IMR-90 (cell line): ENCODE results near the gene SLC38A1. TPM values are rescaled to one million over a fixed set of nuclear protein-coding genes. Genes with fewer than 3 reads are reported as not detected.

Source experiments
- ATAC-seq: fragments of 200-7000 bp; cut with Tn5 transposase; 2 replicates; pipeline ENCODE4 v1.9.1; 2020; ENCODE audit warnings: low read depth, mild to moderate bottlenecking, moderate library complexity
- BruUV-seq: library from RNA; stranded (reverse); fragments of 400-500 nt; replicated peaks from 2 replicates; lab custom pipeline; 2021; lab: Mats Ljungman, UMichigan
- CTCF ChIA-PET: fragments of 300-600 bp; formaldehyde crosslinking; extraction: SDS; loops from one replicate; lab custom pipeline; 2021; ENCODE audit warnings: antibody characterized with exemption; lab: Yijun Ruan, JAX
- POLR2A ChIA-PET: fragments of 300-600 bp; sonication (Branson Sonifier 250); formaldehyde crosslinking; loops from one replicate; lab custom pipeline; 2022; ENCODE audit warnings: antibody characterized with exemption; ENCODE audit not compliant: unreplicated experiment; lab: Charles Lee
- DNase-seq: peaks from one replicate; pipeline ENCODE4 v3.0.0; 2013
- H2AFZ ChIP-seq: replicated peaks from 2 replicates; pipeline ENCODE3; 2013; ENCODE audit warnings: low read length, mild to moderate bottlenecking; ENCODE audit not compliant: poor library complexity
- H2AK5ac ChIP-seq: 2 replicates; pipeline ENCODE4 v1.6.1; 2013; ENCODE audit warnings: low read depth, low read length, inconsistent platforms
- H2AK9ac ChIP-seq: replicated peaks from 2 replicates; pipeline ENCODE3; 2013; ENCODE audit warnings: mild to moderate bottlenecking, low read depth, low read length, moderate library complexity; ENCODE audit not compliant: poor library complexity
- H2BK120ac ChIP-seq: 2 replicates; pipeline ENCODE4 v1.6.1; 2013; ENCODE audit warnings: low read depth, low read length, inconsistent platforms
- H2BK15ac ChIP-seq: 3 replicates; pipeline ENCODE4 v1.6.1; 2013; ENCODE audit warnings: low read depth, low read length, inconsistent platforms
- H2BK20ac ChIP-seq: 2 replicates; pipeline ENCODE4 v1.6.1; 2013; ENCODE audit warnings: low read depth, mild to moderate bottlenecking, inconsistent platforms, low read length, moderate library complexity
- H2BK5ac ChIP-seq: 2 replicates; pipeline ENCODE4 v1.6.1; 2013; ENCODE audit warnings: mild to moderate bottlenecking, low read depth, low read length, inconsistent platforms; ENCODE audit not compliant: poor library complexity, severe bottlenecking
- H3K14ac ChIP-seq: replicated peaks from 2 replicates; pipeline ENCODE4 v1.6.1; 2013; ENCODE audit warnings: low read depth, low read length, inconsistent platforms
- H3K18ac ChIP-seq: 2 replicates; pipeline ENCODE4 v1.6.1; 2013; ENCODE audit warnings: low read depth, low read length, control low read depth
- H3K23ac ChIP-seq: 2 replicates; pipeline ENCODE4 v1.6.1; 2013; ENCODE audit warnings: low read depth, low read length, inconsistent platforms
- H3K27ac ChIP-seq: 2 replicates; pipeline ENCODE4 v1.5.1; 2013; ENCODE audit warnings: mild to moderate bottlenecking, control low read depth, low read length; ENCODE audit not compliant: insufficient read depth
- H3K27me3 ChIP-seq: 2 replicates; pipeline ENCODE4 v1.6.1; 2013; ENCODE audit warnings: low read length; ENCODE audit not compliant: control insufficient read depth, insufficient read depth
- H3K36me3 ChIP-seq: 2 replicates; pipeline ENCODE4 v1.6.1; 2013; ENCODE audit warnings: low read length, mixed read lengths; ENCODE audit not compliant: control insufficient read depth, insufficient read depth
- H3K4ac ChIP-seq: 2 replicates; pipeline ENCODE4 v1.6.1; 2013; ENCODE audit warnings: low read depth, low read length, inconsistent platforms
- H3K4me1 ChIP-seq: 2 replicates; pipeline ENCODE4 v1.6.1; 2013; ENCODE audit warnings: low read length, mixed read lengths; ENCODE audit not compliant: control insufficient read depth, insufficient read depth
- H3K4me2 ChIP-seq: 2 replicates; pipeline ENCODE4 v1.6.1; 2013; ENCODE audit warnings: low read depth, mild to moderate bottlenecking, control low read depth, low read length, moderate library complexity
- H3K4me3 ChIP-seq: 2 replicates; pipeline ENCODE4 v1.5.1; 2013; ENCODE audit warnings: low read depth, mild to moderate bottlenecking, control low read depth, low read length, moderate library complexity; ENCODE audit not compliant: insufficient read depth
- H3K56ac ChIP-seq: 2 replicates; pipeline ENCODE4 v1.6.1; 2013; ENCODE audit warnings: low read length, inconsistent platforms; ENCODE audit not compliant: insufficient read depth; ENCODE audit errors: extremely low read depth
- H3K79me1 ChIP-seq, 2 experiments: 2 replicates each; pipeline ENCODE4 v1.6.1; 2013; ENCODE audit warnings: low read length in 2 of 2, inconsistent platforms in 1 of 2, low read depth in 1 of 2
- H3K9ac ChIP-seq: 2 replicates; pipeline ENCODE4 v1.6.1; 2013; ENCODE audit warnings: low read depth, low read length, control low read depth
- H3K9me1 ChIP-seq: 2 replicates; pipeline ENCODE4 v1.6.1; 2013; ENCODE audit warnings: low read length, inconsistent platforms; ENCODE audit not compliant: insufficient read depth
- H3K9me3 ChIP-seq: 2 replicates; pipeline ENCODE4 v1.6.1; 2013; ENCODE audit warnings: low read length; ENCODE audit not compliant: control insufficient read depth, insufficient read depth
- H4K20me1 ChIP-seq: 2 replicates; pipeline ENCODE4 v1.6.1; 2013; ENCODE audit warnings: low read length, inconsistent platforms; ENCODE audit not compliant: insufficient read depth
- H4K5ac ChIP-seq: 2 replicates; pipeline ENCODE4 v1.6.1; 2013; ENCODE audit warnings: mild to moderate bottlenecking, low read depth, low read length, control low read depth
- H4K8ac ChIP-seq, 2 experiments: 2 replicates each; pipeline ENCODE4 v1.6.1; 2013; ENCODE audit warnings: low read depth in 2 of 2, low read length in 2 of 2, control low read depth in 1 of 2, inconsistent platforms in 1 of 2
- H4K91ac ChIP-seq: 2 replicates; pipeline ENCODE4 v1.6.1; 2013; ENCODE audit warnings: low read depth, low read length, inconsistent platforms; ENCODE audit not compliant: insufficient read depth
- BHLHE40 ChIP-seq: fragments of 150-350 bp; IDR thresholded peaks from 2 replicates; pipeline ENCODE4 v1.6.1; 2016; ENCODE audit warnings: mild to moderate bottlenecking, low read depth, low read length
- CEBPB ChIP-seq: IDR thresholded peaks from 2 replicates; pipeline ENCODE4 v1.6.1; 2012; ENCODE audit warnings: low read depth, low read length, improper control_type of control experiment
- CHD1 ChIP-seq: IDR thresholded peaks from 2 replicates; pipeline ENCODE4 v1.6.1; 2012; ENCODE audit warnings: low read depth, low read length, improper control_type of control experiment
- FOS ChIP-seq: fragments of 150-350 bp; IDR thresholded peaks from 2 replicates; pipeline ENCODE4 v1.6.1; 2016; ENCODE audit warnings: low read depth, low read length
- MAFK ChIP-seq: IDR thresholded peaks from 2 replicates; pipeline ENCODE4 v1.6.1; 2012; ENCODE audit warnings: low read depth, low read length, improper control_type of control experiment
- MAZ ChIP-seq: IDR thresholded peaks from 2 replicates; pipeline ENCODE4 v1.6.1; 2012; ENCODE audit warnings: low read depth, mild to moderate bottlenecking, low read length, improper control_type of control experiment, moderate library complexity, borderline replicate concordance
- MXI1 ChIP-seq: IDR thresholded peaks from 2 replicates; pipeline ENCODE4 v1.6.1; 2012; ENCODE audit warnings: low read depth, mild to moderate bottlenecking, low read length, moderate library complexity, borderline replicate concordance
- NFE2L2 ChIP-seq: fragments of 150-350 bp; IDR thresholded peaks from 2 replicates; pipeline ENCODE4 v1.6.1; 2016; ENCODE audit warnings: low read depth, mild to moderate bottlenecking, low read length
- POLR2A ChIP-seq: IDR thresholded peaks from 2 replicates; pipeline ENCODE4 v1.6.1; 2012; ENCODE audit warnings: mild to moderate bottlenecking, low read depth, low read length
- RAD21 ChIP-seq: IDR thresholded peaks from 2 replicates; pipeline ENCODE4 v1.6.1; 2012; ENCODE audit warnings: low read length, improper control_type of control experiment
- RCOR1 ChIP-seq: IDR thresholded peaks from 2 replicates; pipeline ENCODE4 v1.6.1; 2012; ENCODE audit warnings: mild to moderate bottlenecking, low read length, improper control_type of control experiment; ENCODE audit not compliant: insufficient replicate concordance
- RFX5 ChIP-seq: IDR thresholded peaks from 2 replicates; pipeline ENCODE4 v1.8.0; 2012; ENCODE audit warnings: low read depth, mild to moderate bottlenecking, low read length, moderate library complexity
- SMC3 ChIP-seq: fragments of 150-350 bp; IDR thresholded peaks from 2 replicates; pipeline ENCODE4 v1.6.1; 2016; ENCODE audit warnings: low read depth, mild to moderate bottlenecking, antibody characterized with exemption, low read length, moderate library complexity
- WGBS, 2 experiments: methylation state at CpG; one replicate each; pipeline versions ENCODE4 v1.1.5 to v1.1.7; 2013; ENCODE audit warnings: missing lambda C conversion rate in 2 of 2; ENCODE audit not compliant: insufficient read length in 1 of 2; ENCODE audit errors: extremely low coverage in 2 of 2; 5-methylcytosine and 5-hydroxymethylcytosine counted together
- dilution Hi-C: fragments of 300-500 bp; cut with HindIII; formaldehyde crosslinking; loops from one replicate; pipeline ENCODE4 v1.14.3; 2018; ENCODE audit warnings: low sequenced_read_pairs; ENCODE audit not compliant: unreplicated experiment
- in situ Hi-C: fragments of 300-500 bp; cut with MboI; formaldehyde crosslinking; loops from 3 replicates; pipeline ENCODE4 v1.14.3; 2019; ENCODE audit warnings: low sequenced_read_pairs, inconsistent platforms, mixed read lengths
- intact Hi-C: fragments of 100-400 bp; cut with micrococcal nuclease; formaldehyde crosslinking; loops from 2 replicates; pipeline ENCODE4 v1.10.0; 2022
- polyA plus RNA-seq, 3 experiments: library from polyadenylated mRNA; depleted of rRNA; stranded (reverse); fragments of >200 nt; gene quantifications; 2 replicates each; pipeline ENCODE4 v1.2.3, GENCODE V29; 2012; ENCODE audit warnings: low replicate concordance in 1 of 3
- total RNA-seq: library from RNA; depleted of rRNA; stranded (reverse); fragments of >200 nt; gene quantifications from 2 replicates; pipeline ENCODE4 v1.2.3, GENCODE V29; 2012
- TF ChIP-seq, protein P1 (sequence below): fragments of 150-350 bp; IDR thresholded peaks from 2 replicates; pipeline ENCODE4 v1.6.1; 2017; ENCODE audit warnings: mild to moderate bottlenecking, antibody characterized with exemption, low read length, low read depth
- TF ChIP-seq, protein P2 (sequence below): conservative IDR thresholded peaks from 2 replicates; pipeline ENCODE4 v1.5.1; 2012; ENCODE audit warnings: mild to moderate bottlenecking, low read depth, low read length, improper control_type of control experiment
- TF ChIP-seq, protein P3 (sequence below): fragments of 150-350 bp; IDR thresholded peaks from 2 replicates; pipeline ENCODE4 v1.6.1; 2016; ENCODE audit warnings: low read depth, mild to moderate bottlenecking, low read length, moderate library complexity, borderline replicate concordance

Gene SLC38A1
- total and polyA plus RNA-seq, 2 of the 4 experiments (the other 2 are of a cell fraction) = 22.8 to 61.5 TPM

DNA sequence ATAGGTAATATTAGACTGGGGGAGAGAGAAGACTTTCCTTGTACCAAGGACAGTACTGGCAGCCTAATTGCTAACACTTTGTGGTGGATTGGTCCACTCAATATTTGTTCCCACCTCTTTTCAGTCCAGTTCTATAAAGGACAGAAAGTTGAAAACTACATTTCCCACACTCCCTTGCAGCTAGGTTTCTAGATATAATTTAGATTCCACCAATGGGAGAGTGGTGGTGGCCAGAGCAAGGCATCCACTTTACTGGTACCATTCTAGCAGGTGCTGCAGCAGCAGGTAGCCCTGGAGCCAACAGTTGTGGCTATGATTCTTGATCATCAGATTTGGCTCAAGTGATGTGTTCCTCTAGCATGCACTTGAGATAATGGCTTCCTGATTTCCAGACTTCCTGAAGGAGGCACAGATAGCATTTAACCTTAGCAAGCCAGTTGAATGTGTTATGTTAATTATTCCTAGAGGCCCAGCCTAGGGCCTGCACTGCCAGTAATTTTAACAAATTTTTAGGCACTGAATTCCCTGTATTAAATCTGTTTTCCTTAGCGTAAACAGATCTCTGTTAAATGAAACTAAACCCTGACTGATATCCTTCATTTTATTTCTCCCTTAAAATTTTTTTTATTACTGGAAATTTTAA lies 24.4 kb downstream of the SLC38A1 start:
- Histone ChIP-seq H4K8ac (no peak overlapping the region), H2BK15ac (no peak overlapping the region), H3K4me1 (no peaks in the 10 kb centered on the region), H3K4ac (no peak overlapping the region), H3K27me3 (no peaks in the 10 kb centered on the region), H3K9me3 (no peaks in the 10 kb centered on the region), H2BK20ac (no peak overlapping the region), H3K9me1 (peaks cover 11% of the 10 kb centered on the region), H2AFZ (no peak overlapping the region), H4K5ac (no peak overlapping the region), H3K4me3 (no peak overlapping the region), H3K36me3 (peaks cover 21% of the 10 kb centered on the region), H3K14ac (no peak overlapping the region), H3K27ac (no peak overlapping the region), H3K18ac (no peak overlapping the region), H2AK9ac (no peak overlapping the region), H4K20me1 (peaks cover 58% of the 10 kb centered on the region), H3K4me2 (no peak overlapping the region), H3K79me1 (peaks cover 33 to 64% of the 10 kb centered on the region in 2 experiments), H2BK5ac (no peak overlapping the region), H4K91ac (no peak overlapping the region), H2AK5ac (no peak overlapping the region), H3K56ac (no peak overlapping the region), H3K9ac (no peak overlapping the region), H3K23ac (no peak overlapping the region), H2BK120ac (no peak overlapping the region)
- ChIA-PET CTCF (no interaction called here), POLR2A (interaction anchor here (0.6 kb wide), 1 partner anchor 1151 kb away, joined by 3 read pairs; no protein-coding TSS in a partner anchor)
- intact Hi-C loops = no loop called here
- dilution Hi-C loops = no loop called here
- no CpG with 5 or more reads among the region's 1 CpG for WGBS, 2 experiments
- in situ Hi-C loops = no loop called here
- DNase-seq (no peak), ATAC-seq (no peak)
- TF ChIP-seq MXI1 (no peak), CEBPB (no peak), NFE2L2 (no peak), CHD1 (no peak), RAD21 (no peak), SMC3 (no peak), MAFK (no peak), RCOR1 (no peak), FOS (no peak), RFX5 (no peak), POLR2A (no peak), BHLHE40 (no peak), MAZ (no peak)
- TF ChIP-seq, protein P1, sequence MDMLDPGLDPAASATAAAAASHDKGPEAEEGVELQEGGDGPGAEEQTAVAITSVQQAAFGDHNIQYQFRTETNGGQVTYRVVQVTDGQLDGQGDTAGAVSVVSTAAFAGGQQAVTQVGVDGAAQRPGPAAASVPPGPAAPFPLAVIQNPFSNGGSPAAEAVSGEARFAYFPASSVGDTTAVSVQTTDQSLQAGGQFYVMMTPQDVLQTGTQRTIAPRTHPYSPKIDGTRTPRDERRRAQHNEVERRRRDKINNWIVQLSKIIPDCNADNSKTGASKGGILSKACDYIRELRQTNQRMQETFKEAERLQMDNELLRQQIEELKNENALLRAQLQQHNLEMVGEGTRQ = no peak
- TF ChIP-seq, protein P2, sequence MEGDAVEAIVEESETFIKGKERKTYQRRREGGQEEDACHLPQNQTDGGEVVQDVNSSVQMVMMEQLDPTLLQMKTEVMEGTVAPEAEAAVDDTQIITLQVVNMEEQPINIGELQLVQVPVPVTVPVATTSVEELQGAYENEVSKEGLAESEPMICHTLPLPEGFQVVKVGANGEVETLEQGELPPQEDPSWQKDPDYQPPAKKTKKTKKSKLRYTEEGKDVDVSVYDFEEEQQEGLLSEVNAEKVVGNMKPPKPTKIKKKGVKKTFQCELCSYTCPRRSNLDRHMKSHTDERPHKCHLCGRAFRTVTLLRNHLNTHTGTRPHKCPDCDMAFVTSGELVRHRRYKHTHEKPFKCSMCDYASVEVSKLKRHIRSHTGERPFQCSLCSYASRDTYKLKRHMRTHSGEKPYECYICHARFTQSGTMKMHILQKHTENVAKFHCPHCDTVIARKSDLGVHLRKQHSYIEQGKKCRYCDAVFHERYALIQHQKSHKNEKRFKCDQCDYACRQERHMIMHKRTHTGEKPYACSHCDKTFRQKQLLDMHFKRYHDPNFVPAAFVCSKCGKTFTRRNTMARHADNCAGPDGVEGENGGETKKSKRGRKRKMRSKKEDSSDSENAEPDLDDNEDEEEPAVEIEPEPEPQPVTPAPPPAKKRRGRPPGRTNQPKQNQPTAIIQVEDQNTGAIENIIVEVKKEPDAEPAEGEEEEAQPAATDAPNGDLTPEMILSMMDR = no peak
- TF ChIP-seq, protein P3, sequence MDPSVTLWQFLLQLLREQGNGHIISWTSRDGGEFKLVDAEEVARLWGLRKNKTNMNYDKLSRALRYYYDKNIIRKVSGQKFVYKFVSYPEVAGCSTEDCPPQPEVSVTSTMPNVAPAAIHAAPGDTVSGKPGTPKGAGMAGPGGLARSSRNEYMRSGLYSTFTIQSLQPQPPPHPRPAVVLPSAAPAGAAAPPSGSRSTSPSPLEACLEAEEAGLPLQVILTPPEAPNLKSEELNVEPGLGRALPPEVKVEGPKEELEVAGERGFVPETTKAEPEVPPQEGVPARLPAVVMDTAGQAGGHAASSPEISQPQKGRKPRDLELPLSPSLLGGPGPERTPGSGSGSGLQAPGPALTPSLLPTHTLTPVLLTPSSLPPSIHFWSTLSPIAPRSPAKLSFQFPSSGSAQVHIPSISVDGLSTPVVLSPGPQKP = no peak
- BruUV-seq = no TSS peak
